Activated CD4-positive, alpha-beta T cell treated with anti-CD3 and anti-CD28 coated beads for 4 hours (primary cell): ENCODE measurements around the gene AKAP8.
"Not testable (repeated sequence)": the region's sequence is repeated elsewhere in the genome, so short reads cannot be mapped to it uniquely, and the experiment has no call there.

ENCODE experiments used
- DNase-seq, 2 donors: peaks; one replicate each; pipeline ENCODE4 v3.0.0-alpha.2; 2020

AKAP8 gene

DNA sequence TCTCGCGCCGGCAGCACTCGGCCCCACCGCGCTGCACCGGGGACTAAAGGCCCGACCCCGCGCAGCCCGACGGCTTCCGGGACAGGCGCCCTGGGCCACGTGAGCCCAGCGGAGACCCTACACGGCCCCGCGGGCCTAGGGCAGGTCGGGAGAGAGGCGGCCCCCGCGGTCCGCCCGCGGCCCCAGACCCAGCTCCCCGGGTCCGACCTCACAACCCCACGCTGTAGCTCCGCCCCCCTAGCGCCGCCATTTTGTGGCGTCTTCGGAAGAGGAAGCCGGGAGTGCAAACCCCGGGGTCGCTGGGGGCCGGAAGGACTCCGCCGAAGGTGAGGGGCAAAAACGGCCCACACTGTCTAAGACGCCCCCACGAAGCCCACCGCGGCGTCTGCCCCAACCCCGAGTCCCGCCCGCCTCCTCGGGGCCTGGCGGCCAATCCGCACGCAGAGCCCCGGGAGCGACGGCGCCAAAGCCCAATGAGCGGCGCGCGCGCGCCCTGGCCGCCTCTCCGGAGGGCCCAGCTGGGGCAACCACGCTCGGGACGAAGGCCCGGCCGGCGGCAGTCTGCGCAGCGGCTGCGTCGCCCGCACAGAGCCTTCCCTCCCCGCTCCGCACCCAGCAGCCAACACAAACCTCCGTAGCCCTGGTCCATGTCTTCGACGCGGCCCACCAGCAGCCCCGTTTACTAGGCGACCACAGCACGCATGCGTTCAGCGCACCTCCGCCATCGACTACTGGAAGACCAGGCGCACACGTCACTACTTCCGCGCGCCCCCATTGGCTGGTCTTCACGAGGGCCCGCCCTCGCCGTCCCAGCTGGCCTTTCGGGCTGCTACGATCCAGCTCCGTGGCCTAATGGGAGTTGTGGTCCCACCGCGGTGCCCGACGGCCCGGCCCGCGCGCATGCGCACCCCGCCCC, at the start of gene AKAP8:
Gene AKAP8 (minus strand): TSS at position 705 of the 916 bp plus-strand sequence. CDS start 56 bp downstream, at position 649.
- DNase-seq, result peak; percentile 97 to 99

DNA sequence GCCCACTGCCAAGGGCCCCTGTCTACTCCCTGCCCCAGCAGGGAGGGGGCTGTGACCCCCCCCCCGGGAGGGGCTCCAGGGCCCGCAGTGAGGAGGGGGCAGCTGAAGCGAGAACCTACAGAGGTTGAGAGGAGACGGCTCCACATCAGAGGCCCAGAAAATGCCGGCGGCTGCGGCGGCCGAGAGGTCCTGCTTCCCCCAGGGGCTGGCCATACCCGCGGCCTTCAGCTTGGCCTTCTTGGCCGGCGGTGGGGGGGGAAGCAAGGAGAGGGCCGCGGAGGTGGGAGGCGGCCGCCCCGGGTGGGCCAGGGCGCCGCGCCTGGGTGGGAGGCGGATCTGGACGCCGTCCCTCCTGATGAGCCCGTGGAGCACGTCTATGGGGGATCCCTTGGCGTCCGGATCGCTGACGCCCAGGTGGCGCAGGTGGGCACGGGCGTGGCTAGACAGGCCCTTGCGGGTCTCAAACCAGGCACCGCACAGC, 48.4 kb upstream of the AKAP8 start:
- DNase-seq, result no peak

DNA sequence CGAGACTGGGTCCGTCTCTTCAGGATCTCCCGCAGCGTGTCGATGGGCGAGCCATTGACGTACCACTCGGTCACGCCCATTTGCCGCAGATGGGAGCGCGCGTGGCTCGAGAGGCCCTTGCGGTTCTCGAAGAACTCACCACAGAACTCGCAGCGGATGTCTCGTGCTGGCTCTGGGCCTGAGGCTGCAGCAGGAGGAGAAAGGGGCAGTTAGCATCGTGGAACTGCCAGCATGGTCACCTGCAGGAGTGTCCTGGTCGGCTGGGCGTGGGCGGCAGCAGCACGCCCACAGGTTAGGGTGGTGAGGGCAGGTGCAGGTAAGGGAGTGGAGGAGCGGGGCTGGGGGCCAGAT, 47.7 kb upstream of the AKAP8 start:
- DNase-seq, result no peak

DNA sequence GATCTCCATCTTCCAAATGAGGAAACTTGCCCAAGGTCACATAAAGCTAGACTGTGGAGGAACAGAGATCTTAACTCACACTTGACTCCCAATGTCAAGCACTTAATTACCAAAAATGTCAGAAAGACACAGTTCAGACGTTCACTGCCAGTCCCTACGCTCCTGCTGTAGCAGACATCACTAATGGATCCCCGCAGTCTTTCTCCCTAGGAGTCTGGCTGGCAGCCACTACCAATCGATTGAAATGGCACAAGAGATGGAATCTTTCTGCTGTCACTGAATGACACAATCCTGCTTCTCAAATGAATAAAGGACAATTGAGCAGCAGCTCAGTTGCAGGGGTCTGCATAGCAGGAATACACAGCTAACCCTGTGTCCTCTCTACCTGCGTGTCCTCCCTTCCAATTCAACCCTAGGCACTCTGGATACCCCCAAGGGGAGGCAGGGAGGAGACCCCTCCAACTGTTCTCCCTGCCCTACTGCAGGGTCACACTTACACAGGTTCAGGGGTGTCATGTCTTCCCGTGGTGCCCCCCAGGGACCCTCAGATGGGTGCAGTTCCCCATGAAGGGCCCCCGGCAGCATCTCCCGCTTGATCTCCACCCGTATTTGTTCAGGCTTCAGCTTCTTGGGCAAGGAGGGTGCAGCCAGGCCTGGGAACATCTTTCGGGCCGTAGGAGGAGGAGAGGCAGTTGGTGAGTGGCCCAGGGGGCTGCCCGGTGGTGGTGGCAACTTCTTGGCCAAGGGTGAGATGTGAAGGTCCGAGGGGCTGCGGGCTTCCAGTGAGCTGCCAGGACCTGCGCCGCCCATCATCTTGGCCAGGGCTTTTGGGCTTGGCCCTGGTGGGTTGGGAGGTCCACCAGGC, 47.1 kb upstream of the AKAP8 start:
- no peak for DNase-seq

DNA sequence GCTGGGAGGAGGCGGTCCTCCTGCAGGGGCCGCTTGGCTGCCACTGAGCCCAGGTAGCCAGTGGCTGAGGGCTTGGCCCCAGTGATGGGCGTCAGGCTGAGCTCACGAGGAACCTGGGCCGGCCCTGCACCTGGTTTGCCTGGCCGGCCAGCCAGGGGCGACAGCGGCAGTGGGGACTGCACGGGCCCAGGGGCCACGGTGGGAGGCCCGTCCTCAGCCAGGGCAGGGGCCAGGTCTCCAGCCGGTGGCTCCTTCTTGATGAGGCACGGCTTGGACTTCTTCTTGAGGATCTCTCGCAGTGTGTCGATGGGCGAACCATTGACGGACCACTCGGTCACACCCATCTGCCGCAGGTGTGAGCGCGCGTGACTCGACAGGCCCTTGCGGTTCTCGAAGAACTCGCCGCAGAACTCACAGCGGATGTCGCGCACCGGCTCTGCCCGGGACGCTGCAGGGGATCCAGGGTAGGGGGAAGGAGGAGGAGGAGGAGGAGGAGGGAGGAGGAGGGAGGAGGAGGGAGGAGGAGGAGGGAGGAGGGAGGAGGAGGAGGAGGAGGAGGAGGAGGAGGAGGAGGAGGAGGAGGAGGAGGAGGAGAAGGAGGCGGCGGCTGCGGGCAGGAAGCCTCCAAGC, 45.8 kb upstream of the AKAP8 start:
- DNase-seq, result no peak

DNA sequence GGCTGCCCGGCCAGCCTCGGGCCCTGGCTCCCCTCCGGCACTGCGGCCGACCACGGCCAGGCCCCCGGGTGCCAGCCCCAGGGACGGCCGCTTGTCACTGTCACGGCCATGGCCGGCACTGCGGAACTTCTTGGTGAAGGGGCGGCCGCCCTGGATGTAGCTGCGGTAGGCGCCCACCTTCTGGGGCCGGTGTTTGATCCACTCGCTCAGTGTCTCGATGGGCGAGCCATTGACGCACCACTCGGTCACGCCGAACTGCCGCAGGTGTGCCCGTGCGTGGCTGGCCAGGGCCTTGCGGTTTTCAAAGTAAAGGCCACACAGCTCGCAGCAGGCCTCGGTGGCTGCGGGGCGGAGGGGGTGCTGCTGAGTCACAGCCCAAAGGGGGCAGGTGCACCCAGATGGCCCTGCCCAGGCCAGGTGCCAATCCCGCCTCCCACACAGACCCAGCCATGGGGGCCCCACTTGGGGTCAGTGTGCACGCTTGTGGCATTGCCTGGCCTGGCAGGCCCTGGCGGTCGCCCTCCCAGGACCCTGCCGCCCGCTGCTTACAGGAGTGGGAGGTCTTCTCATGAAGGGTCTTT, 45.2 kb upstream of the AKAP8 start:
- DNase-seq, result no peak

DNA sequence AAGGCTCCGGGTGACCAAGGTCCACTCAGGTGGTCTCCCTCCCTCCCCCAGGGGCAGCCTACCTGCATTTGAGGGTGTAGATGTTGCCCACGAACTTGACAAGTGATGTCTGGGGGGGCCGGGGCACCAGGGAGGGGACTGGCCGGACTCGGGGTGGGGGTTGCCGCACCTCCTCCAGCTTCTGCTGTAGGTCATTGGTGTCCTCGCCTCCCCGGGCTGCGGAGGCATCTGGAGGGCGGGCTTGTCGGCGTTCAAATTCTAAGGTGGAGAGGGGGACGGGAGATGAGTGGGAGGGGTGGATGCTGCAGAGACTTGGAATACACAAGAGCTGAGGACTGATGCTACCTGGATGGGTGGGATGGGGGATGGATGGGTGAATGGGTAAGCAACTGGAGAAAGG, 44.5 kb upstream of the AKAP8 start:
- DNase-seq, result no peak

DNA sequence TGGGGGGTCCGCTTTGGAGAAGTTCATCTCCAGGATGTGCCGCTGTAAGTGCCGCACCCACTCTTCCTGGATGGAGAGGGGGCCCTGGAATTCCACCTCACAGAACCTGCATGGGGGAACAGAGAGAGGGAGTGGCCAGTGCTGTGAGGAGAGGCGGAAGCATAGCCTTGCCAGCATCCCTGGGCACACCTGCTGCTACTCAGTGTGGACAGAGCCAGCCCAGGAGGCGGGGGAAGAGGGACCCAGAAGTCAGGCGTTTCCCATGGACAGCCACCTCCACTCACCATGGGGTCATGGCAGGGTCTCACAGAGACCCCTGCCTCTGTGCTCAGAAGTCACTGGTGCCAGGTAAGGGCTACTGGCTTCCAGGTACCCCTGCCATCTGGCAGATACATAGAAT, 43.5 kb upstream of the AKAP8 start:
- DNase-seq, result no peak

DNA sequence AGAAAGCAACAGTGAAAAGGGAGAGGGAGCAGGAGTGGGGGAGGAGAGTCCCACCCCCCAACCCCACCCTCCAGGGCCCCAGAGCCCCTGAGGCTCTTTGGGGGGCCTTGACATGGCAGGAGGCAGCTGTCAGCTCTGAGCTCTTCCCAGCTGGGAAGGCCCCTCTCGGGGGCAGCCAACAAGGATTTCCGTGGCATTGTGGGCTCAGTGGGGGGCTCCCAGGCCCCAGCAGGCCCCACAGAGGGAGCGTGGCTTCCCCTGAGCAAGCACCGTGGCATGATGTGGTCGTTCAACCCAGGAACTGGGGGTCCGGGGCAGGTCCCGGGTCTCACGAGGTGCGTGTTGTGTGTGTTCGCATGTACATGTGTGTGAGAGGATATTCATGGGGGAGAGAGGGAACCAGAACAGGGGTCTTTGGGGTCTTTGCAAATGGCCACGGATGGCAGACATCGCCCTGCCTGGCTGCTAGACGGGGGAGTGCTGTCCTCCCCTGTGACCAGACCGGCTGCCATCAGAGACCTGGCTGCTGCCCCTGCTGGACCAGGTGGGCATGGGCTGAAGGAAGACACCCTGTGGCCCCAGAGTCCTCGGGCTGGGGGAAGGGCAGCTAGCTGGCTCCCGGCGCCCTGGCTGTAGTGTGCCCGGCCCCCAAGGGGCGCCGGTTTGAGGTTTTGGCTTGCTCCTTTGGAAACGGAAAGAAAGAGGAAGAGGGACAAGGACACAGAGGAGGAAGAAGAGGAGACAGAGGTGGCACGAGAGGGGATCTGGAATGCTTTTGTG, 42.9 kb upstream of the AKAP8 start:
- DNase-seq, result no peak

DNA sequence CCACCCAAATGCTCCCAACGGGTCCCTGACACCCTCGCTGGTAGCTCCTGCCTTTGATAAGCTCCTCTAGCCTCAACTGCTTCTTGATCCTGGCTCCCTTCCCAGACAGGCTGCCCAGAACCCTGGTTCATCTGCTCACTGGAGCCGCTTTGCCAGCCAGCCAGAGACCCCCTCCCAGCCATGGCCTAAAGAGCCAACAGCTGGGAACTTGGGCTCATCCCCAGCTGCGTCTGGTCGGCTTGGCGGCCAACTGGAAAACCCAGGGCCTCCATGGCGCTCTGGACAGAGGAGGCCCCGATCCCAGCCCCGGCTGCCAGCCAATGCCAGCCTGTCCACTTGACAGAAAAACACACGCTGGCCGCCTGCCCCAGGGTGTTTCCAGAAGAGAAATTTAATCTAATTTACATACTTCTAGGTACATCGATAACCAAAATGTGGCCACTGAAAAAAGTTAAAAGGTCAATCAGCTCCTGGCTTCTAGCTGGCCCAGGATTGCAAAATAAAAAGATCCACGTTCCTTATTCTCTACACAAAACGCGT, 42.2 kb upstream of the AKAP8 start:
- no peak for DNase-seq

DNA sequence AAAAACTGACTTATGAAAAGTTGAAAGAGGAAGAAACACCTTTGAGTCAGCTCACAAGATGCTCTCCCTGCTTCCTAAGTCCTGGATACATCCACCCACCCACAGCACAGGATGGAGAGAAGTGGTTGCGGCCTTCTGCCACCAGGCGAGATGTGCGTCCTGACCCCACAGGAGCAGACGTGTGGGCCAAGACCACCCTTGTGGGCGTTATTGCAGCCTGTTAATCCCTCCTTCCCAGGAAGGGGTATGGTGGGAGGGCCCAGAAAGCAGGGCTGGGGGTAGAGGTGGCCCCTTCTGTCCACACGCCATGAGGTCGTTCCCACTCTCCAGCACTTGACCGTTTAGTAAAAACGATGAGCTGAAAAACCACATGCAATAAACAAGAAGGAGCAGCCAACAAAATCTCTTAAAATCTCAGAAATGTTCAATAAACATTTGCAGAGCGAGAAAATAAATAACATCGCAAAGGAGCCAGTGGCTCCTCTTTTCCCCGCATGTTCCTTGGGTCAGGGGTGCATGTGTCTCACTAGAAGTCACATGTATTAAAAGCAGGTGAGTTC, 41.6 kb upstream of the AKAP8 start:
- DNase-seq, result no peak

DNA sequence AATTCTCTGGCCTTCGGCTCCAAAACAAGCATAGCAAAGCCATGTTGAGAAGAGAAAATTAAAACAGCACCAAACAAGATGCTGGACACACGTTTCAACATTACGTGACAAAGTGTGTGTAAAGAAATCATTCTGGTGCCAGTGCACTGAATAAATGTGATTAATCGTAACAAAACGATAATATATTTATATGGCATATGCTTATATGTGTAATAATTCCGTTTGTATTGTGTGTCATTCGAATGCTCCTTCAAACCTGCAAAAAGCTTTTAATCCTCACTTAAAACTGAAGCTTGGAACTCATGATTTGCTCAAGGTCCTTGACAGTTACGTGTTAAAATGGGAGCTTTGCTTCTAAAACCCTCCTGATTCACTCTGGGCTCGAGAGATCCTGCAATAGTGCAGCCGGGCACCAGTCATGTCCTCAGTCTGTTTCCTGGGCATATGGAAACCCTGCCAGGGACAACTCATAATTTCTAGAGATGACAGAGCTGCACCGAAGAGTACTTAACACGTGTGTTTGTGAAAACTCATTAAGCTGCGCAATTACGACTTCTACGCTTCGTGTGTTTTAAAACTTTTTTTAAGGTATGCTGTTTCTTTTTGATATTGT, 39.9 kb upstream of the AKAP8 start:
- DNase-seq, result no peak

DNA sequence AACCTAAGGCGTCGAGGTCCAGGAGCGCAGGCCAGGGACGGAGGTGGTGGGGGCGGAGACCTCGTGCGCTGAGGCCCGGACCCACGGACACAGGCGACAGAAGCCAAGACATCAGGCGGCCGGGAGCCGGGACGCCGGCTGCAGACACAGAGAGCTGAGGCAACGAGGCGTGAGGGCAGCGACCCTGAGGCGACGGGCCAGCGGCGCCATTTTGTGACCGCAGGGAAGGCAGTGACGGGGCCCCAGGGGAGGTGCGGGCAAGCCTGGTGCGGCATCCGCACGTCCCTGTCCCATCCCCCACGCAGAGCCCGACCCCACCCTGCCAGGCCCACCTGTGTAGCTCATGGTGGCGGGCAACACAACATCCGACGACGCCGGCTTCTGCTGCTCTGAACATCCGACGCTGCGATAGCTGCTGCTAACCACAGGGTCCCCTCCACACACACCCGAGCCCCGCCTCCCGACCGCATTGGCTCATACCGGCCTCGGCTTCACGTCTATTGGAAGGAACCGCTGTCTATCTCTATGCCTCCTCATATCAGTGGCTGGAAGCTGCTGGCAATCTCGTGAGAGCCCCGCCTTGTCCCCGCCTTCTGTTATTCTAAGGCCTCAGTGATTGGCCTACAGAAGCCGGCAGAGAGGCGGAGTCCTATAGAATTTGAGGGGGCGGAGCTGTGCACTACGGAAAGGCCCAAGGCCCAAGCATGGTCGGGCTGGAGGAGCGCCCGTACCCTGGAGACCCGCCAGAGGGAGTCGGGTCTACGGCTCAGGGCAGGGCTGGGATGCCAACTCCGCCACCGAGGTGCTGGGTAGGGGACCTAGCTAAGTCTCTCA, 39.2 kb upstream of the AKAP8 start, which contains the start of gene AKAP8L:
Gene AKAP8L (minus strand): TSS at position 410 of the 834 bp plus-strand sequence. CDS start 65 bp downstream, at position 345.
- peak; percentile 98 for DNase-seq

DNA sequence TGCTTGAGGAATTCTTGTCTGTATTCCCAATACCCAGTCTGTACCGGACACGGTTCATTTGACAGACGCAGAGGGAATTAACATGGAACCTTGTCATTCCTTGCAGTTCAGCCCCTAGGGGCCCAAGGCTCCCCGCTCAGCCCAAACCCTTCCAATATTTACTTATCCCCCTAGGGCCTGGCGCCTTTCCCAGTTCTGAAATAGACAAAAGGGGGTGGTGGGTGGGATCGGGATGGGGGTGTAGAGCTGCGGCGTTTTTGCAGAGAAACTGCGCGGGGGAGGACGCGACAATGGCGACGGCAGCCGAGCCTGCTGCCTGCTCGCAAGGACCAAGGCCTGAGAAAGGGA, 38.6 kb upstream of the AKAP8 start:
- DNase-seq, result no peak

DNA sequence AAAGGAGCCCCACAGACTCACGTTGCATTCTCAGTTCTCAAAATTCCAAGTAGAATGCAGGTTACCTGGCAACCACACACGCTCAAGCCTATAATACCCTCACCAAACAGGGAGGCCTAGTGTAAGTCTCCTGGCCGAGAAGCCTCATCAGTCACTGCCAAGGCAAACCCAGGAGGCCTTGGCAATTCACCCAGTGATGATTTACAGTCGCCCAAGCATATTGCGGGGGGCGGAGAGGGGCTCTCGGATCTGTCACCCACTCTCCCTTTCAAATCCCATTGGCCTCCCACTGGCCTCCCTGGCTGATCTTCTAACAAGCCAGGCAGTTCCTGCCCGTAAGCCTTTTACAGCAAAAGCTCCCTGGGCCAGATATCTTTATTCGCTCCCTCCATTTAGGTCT, 38.1 kb upstream of the AKAP8 start:
- DNase-seq, result no peak

DNA sequence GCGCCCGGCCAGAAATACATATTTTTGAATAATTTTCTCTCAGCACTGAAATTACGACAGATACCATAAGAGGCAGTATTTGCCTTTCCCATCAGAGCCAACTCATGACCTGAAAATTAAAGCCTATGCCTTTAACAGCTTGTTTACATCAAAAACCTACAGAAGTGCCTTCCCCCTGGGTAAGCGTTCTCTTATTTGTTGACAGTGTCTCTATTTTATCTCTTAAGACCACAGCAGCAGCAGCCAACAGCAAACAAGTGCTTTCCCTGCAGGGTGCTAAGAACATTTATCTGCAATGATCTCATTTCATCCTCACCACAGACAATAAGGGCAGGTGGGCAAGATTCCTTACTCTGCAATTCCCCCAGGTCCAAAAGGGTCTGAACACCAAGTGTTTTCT, 33.2 kb upstream of the AKAP8 start:
- DNase-seq, result no peak

DNA sequence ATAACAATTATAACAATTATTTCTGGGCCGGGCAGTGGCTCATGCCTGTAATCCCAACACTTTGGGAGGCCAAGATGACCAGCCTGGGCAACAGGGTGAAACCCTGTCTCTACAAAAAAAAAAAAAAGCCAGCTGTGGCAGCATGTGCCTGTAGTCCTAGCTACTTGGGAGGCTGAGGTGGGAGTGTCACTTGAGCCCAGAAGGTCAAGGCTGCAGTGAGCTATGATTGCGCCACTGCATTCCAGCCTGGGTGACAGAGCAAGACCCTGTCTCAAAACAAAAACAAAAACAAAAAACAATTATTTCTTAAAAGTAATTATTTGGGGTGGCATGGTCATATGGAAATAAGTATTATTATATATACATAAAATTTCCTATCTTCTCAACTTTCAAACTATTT, 31.8 kb upstream of the AKAP8 start:
- DNase-seq, result not testable (repeated sequence)

DNA sequence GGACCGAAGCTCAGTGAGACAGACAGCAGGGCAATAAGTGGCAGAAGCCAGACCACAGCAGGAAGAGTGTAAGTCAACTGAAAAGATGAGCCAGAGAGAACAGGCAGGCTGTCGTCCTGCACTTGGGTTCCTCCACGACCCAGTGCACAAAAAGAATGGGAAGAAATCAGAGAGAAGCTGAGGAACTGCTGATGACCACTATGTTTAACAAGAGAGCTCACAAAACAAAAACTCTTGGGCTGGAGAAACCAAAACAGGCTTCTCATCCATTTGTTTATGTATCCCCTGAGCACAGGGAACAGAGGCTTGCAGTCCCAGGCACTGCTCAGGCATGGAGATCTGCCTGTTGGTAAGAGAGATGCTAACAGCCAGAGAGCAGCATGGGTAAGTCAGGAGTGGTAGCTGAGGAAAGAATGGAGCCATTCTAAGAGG, 25.2 kb upstream of the AKAP8 start:
- no peak for DNase-seq

DNA sequence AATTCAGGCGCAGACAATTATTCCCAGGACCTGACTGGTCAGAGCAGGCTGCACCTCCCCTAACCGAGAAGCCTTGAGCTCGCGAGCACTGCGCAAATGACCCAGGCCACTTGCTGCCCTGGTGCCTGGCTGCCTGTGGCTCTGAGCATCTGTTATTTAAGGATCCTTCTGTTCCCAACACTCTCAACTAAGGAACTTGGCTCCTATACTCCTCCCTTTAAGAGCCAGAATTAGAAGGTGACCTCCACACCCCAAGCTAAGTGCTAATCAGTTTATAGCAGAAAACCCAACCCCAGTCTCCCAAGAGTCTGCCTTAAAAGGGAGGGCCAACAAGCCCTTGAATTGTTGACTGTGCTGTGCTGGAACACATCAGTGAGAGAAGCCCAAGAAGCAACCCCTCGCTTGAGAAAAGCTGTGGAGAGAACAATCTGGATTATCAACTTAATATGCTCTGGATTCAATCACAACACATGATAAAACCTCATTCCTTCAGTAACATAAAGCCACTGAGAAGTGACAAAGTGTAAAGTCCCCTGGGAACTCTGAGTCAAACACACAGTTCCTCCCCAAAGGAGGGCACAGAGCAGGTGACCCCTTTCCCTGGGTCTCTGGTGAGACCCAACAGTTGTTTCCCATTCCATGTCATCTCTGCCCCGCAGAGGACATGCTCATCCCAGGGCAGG, 24.7 kb upstream of the AKAP8 start:
- DNase-seq, result no peak
